HG03139 (cell line): ENCODE data around the gene RHBDF2.
"Not testable (repeated sequence)": the region's sequence is repeated elsewhere in the genome, so short reads cannot be mapped to it uniquely, and the experiment has no call there.

ENCODE experiments used
- ATAC-seq: cut with Tn5 transposase; IDR thresholded peaks from one replicate; pipeline ENCODE4 v1.9.1; 2021; ENCODE audit not compliant: unreplicated experiment

RHBDF2 gene

DNA sequence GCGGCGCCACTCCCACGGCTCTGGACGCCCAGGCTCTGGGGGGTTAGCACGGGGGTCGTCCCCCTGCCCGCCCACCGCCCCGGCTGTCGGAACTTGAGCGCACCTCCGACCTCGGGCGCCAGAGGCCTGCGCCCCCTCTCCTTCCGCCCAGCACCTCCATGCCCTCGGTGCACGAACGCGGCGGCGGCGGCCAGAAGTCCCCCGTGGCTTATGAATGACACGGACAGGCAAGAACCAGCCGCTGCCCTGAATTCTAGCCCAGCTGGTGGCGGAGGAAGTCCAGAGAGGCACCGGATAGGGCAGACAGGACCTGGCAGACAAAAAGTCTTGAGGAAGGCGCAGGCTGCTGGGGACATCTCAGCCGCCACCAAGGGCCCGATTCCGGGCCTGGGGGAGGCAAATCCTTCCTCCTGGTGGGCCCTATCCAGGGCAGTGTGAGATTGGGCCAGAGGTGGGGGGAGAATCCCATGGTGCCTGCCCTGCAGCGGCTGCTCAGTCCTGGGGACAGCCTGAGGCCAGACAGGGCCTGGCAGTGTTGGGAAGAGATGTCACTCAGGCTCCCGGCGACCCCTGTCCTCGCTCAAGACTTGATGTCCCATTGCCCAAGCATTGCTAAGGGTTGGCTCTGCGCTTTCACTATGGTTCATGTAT lies 37.2 kb upstream of the RHBDF2 start:
- no peak for ATAC-seq

DNA sequence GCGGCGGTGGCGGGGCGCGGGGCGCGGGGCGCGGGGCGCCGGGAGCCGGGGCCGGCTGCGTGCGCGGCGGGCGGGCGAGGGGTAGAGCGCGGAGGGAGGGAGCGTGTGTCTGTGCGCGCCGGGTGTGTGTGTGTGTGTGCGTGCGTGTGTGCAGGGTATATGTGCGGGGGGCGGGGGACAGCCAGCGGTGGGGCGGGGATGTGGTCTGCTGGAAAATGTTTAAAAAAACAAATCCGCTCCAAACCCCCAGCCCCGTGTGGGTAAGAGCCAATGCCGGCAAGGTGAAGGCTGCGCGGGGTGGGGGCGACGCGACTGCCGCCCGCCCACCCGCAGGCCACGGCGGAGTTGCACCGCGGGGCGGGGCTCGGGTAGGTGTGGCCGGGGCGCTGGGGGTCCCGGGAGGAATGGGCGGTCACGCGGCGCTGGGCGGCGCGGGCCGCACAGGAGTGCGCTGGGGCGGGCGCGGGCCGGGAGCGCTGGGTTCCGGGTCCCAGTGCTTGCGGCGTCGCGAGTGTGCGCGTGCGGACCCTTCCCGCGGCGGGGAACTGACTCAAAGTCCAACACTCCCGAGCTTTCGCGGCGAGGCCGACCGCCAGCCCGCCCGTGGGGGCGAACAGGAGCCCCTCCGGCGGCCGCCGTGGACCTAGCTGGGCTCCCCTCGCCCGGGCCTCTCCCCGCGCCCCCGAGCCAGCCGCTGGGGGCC lies 36.5 kb upstream of the RHBDF2 start, which contains the start of gene CYGB:
TSS of gene CYGB (minus strand) at position 132 of the 703 bp plus-strand sequence. CDS start 167 bp downstream, outside the sequence.
- ATAC-seq: no peak

DNA sequence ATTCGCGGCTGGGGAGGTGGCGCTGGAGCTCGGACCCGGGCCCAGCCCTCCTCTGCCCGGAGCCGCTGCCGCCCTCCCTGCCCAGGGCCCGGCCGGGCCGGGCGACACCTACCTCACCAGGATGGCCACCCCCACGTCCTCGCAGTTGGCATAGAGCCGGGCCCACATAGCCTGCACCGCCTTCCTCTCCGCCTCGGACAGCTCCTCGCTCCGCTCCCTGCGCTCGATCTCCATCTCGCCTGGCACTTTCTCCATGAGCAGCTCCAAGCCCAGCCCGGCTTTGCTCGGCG lies 36.0 kb upstream of the RHBDF2 start:
- ATAC-seq: no peak

DNA sequence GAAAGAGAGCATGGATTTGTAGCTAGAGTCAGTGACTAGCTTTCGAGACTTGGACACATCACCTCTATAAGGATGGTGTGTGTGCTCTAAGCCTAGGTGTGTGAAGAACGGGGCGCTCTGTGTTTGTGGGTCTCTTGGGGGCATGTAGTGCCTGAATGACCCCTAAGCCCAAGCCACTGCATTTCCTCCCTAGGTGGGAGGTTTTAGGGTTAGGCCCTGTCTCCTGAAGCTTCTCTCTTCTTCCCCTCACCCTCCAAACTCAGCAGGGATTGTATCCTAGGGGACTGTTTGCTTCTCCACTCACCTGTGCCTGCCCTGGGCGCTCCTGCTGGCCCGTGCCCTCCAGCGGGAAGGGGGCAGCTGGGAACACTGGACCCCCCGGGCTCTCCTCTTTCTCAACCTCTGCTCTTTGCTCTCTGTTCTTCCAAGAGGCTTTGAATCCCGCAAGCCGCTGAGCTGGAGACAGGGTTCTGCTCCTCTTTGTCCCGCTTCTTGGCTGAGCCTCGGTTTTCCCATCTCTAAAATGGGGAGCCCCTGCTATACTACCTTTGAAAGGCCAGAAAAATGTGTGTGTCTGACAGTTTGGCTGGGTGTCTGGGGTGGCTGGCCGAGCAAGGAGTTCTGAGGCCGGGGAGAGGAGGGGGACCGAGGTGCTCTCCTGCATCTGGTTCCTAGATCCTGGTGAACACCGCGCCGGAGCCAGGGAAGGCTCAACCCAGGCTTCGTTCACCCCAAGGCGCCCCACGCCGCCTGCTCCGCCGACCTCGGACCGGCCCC lies 35.5 kb upstream of the RHBDF2 start:
- ATAC-seq: no peak

DNA sequence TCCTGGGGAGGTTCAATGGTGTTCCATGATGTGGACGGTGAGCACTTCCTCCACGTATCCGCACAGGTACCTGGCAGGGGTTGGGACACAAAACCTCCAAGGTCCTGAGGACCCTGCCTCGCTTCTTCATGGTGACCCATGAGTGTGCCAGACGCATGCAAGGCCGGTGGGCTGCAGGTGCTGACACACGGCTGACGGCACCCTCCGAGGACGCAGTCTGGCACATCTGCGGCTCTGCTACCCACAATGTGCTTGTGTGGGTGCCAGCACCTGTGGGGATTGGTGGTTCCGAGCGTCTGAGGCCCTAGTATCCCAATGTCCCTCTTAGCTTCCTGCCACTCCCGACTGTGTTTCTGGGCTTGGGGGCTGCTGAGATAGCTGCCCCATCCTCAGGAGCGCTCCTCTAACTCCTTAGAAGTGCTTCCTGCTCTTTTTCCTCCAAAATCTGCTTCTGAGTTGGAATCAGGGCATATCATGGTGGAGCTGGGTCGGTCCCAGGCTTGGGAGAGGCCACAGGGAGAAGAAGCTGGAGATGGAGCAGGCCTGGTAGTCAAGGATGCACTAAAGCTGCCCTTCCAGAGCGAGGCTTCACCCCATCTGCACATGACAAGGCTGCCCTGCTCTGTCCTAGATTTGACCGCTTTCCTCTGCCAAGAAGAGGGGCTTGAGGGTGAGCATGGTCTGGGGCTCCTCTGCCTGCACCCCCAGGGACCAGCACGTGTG lies 34.7 kb upstream of the RHBDF2 start:
- ATAC-seq: no peak

DNA sequence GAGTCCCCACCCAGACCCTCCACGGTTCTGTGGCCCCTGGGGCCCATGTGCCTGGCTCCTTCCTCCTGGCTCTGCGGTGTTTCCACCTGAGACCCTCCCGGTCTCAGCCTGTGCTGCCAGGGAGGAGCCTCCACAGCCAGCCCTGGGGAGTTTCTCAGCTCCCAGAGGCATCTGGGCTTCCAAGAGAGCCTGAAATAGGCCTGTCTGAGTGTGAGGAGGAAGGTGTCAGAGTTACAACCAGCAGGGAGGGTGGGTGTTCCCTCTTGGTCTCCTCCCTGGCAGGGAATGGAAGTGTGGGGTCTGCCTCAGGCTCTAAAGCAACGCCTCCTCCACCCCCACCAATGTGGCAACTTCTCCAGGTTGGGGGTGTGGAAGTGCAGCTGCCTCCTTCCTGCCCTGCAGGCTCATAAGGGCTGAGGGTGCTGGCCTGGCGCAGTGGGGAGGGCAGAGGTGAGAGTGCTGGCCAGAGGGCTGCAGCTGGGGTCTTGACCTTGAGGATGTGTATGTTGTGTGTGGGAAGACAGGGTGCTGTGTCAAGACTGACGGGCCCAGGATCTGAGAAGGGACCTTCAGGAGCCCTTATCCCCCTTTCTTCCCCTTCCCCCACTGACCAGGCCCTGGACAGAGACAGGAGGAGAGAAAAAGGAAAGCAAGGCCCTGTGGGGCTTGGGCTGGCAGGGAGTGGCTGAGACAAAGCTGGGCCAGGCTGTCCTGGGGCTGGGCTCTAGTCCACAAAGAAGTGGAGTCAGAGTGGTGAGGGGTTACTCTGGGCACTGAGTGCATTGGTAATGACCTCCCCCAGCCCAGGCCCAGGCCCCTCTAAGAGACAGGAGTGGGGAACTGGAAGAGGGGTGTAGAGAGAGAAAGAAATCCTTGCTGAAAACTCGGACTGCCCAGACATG lies 33.9 kb upstream of the RHBDF2 start:
- no peak for ATAC-seq

DNA sequence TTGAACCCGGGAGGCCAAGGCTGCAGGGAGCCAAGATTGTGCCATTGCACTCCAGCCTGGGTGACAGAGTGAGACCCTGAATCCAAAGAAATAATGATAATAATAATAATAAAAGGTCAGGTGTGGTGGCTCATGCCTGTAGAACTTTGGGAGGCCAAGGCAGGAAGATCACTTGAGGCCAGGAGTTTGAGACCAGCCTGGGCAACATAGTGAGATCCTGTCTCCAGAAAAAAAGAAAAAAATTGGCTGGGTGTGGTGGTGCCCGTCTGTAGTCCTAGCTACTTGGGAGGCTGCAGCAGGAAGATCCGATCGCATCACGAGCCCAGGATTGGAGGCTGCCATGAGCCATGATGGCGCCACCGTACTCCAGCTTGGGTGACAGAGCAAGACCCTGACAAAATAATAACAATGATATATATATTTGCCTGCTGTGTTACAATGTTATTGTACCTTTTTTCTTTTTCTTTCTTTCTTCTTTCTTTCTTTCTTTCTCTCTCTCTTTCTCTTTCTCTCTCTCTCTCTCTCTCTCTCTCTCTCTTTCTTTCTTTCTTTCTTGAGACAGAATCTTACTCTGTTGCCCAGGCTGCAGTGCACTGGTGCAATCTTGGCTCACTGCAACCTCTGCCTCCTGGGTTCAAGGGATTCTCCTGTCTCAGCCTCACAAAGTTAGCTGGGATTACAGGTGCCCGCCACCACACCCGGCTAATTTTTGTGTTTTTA lies 32.6 kb upstream of the RHBDF2 start:
- ATAC-seq: not testable (repeated sequence)

DNA sequence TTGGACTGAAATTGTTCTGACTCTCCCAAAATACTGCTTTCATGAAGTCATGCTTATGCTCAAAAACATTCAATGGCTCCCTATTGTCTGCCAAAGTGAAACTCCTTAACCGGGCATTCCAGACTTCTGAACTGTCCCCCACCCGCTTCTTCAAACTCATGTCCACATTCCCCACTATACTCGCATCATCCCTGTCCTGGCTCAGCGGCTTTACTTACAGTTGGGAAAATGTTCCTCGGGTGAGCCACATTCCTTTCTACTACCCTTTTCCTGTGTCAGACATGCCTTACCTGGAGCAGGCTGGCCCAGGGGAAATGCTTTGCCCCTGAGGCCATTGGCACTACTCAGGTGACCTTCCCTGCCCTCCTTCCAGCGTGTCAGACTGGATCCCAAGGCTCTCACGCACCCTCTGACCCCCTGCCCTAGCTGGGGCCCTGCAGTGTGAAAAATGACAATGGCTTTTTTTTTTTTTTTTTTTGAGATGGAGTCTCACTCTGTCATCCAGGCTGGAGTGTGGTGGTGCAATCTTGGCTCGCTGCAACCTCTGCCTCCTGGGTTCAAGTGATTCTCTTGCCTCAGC lies 30.9 kb upstream of the RHBDF2 start:
- ATAC-seq: no peak

DNA sequence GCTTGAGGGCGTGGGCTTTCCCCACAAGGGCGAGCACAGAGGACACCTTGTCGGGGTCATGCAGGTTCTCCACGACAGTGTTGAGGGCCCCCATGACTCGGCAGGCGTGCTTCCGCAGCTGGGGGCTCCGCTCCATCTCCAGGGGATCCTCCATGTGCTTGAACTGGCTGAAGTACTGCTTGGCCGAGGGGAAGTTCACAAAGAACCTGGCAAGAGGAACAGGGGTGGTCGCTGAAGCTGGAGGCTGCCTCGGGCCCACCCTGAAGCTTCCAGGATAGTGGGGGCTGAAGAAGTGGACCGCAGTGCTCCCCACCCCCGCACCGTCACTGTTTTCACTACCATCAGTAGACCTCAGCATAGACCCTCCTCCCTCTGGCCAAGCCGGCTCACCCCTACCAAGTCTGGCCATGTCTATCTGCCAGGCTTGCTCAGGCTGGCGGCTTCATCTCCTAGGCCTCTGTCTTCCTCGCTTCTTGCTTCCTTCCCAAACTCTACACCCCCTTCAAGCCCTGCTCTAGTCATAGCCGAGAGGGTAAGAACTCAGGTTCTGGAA lies 30.3 kb upstream of the RHBDF2 start:
- ATAC-seq: no peak

DNA sequence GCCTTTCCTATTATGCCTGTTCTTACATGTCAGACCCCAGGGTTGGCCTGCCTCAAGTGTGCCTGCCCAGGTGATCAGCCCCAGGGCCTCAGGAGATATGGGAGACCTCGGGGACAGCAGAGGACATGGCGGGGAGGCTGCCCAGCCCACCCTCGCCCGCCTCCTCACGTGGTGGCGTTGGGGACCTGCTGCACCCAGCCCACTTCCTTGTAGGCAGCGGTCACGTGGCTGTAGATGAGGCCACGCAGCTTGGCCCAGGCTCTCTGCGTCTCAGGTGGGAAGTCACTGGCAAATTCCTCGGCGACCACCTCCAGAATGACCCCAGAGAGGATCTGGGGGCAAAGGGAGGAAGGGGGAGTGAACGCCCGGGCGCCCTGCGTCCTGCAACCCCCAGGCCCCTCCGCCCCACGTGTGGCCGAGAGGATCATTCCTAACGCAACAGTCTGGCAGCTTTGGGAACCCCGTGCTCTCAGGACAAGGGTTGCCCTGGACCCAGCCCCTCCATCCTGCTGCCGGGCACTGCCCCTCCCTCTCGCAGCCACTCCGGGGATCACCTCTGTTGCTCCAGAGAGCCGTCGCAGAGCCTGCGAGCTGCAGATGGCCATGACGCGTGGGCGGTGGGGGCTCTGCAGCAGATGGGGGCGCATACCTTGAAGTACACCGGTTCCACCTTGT lies 29.7 kb upstream of the RHBDF2 start:
- no peak for ATAC-seq

DNA sequence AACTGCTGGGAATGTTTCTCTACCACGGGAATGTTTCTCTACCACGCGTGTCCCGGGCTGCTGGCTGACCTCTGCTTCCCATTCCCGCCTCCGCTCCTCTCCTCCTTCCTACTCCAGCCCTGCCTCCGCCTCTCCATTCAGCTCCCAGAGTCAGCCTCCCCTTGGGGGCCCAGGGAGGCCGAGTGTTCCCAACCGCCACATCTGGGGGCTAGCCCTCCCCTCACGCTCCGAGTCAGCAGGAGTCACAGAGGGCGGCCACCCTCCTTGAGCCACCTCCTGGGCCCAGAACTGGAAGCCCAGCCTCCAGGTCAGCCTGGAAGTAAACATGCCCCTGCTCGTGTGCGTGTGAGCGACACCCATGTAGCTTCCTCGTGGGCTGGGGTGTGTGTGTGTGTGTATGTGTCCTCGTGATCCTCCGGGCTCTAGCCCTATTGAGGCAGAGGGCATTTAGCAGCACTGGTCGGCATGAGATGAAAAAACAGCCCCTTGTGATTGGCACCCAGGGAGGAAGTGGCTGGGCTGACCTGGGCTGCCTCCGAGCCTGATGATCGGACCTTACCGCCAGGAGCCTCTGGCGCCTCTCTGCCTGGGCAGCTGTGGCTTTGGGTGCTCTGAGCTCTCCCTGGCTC lies 29.0 kb upstream of the RHBDF2 start:
- no peak for ATAC-seq

DNA sequence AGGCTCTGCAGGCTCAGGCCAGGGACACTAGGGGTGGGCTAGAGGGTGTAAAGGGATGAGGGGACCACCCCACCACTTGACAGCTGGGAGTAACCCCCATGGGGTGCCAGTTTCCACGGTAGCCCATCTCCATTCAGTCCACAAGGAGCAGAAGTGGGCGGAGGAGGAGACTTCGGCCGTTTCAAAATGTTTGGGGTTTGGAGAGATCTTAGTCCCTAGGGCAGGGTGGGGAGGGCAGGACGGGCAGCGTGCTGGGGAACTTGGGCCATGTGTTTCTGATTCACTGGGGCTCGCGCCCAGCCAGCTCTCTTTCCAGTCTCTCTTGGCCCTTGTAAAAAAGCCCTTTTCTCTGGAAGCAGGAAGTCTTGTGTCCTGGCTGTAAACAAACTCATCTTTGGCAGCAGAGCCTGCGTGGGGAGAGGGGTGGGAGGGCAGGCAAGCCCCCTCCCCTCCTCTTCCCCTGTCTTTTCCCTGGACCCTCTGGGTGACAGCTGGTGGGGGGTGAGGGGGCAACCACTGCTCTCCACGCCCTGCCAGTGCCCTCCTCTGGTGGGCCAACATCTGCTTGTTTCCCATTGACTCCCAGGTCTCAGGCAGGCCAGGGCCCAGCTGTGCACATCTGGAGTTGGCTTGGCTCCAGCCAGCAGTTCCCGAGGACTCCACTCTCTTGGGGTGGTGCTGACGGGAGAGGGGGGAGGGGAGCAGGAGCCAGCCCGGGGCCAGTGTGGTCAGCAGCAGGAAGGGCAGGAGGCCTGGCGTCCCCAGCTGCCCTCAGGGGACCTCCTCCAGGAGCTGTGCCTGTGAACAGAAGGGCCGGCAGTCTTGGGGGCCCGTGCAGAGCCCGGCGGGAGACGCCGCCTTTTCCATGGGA lies 28.2 kb upstream of the RHBDF2 start:
- no peak for ATAC-seq

DNA sequence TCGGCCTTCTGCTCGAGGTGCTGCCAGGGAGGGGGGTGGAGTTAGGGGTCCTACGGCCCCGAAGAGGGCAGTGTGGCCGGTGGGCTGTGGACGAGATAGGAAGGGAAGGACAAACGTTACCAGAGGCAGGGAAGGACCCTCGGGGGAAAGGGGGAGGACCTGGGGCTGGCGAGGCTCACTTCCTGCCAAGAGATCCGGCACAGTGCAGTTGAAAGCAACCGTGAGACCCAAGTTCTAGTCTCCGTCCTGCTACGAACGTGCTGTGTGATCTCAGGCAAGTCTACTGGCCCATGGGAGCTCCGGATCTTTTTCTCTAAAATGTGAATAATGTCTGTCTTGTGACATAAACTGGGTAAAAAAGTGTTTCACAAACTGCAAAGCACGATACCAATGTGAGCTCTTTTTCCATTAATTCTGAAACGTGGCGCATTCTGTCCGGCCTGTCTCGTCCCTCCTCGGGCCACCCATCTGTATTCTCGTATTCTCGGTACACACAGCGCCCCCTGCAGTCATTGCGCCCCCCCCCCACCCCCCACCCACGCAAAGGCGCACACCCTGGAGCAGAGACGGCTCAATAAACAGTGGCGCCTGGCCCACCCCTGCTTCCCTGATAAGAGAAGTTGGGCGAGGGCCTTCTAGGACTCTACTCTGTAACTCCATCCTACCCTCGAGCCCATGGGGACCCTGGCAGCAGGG lies 27.5 kb upstream of the RHBDF2 start:
- ATAC-seq: no peak

DNA sequence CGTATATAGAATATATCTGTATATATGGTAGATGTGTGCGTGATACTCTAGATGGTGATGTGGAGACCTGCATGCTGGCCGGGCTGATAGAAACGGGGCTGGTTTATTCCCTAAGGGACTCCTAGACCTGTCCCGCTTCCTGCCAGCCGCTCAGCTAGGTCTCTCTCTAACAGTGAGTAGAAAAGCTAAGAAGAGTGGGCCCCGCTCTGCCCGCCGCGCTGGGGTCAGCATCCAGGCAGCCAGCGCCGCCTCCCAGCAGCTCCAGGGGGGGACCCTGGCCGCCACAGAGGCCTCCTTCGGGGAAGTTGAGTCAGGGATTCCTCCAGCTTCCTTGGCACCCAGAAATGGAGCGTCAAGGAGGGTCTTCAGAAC lies 26.9 kb upstream of the RHBDF2 start:
- peak; percentile 46 for ATAC-seq

DNA sequence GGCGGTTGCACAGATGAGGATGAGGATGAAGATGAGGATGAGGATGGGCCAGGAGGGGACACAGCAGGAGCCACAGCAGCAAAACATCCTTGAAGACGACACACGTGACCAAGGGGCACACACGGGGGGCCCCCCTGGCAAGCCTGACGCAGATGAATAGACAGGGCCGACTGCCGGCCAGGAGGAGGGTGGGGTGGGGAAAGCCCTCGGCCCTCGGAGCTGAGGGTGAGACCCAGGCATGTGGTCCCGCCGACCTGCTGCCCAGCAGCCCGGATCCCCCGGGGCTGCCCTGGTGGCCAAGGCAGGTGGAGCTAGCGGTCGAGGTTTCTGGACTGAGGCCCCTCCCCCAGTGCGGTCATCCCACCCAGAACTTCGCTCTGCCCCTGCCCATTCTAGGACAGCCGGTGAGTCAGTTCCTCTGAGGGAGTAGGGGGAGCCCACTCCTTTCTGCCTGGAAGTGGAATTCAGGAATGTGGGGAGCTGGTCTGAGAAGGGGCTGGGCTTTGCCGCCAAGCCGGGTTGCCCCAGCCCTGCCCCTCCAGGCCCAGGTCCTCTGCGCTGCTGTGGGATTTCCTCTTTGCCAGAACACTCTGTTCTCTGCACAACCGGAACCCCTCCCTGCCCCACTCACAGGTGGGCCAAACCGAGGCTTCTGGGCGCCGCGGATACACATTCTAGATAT lies 26.3 kb upstream of the RHBDF2 start:
- ATAC-seq: peak; percentile 46

DNA sequence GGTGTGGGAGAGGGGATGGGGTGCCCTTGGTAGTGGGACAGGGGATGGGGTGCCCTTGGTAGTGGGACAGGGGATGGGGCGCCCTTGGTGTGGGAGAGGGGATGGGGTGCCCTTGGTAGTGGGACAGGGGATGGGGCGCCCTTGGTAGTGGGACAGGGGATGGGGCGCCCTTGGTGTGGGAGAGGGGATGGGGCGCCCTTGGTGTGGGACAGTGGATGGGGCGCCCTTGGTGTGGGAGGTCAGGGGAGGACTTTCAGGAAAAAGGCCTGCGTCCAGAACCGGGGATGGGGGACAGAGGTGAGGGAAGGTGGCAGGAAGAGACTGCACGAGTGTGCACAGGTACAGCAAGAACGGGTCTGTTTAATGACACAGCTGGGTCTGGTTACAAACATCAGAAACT lies 25.8 kb upstream of the RHBDF2 start:
- not testable (repeated sequence) for ATAC-seq
